ENCODE measurements around the gene STX17.

DNA sequence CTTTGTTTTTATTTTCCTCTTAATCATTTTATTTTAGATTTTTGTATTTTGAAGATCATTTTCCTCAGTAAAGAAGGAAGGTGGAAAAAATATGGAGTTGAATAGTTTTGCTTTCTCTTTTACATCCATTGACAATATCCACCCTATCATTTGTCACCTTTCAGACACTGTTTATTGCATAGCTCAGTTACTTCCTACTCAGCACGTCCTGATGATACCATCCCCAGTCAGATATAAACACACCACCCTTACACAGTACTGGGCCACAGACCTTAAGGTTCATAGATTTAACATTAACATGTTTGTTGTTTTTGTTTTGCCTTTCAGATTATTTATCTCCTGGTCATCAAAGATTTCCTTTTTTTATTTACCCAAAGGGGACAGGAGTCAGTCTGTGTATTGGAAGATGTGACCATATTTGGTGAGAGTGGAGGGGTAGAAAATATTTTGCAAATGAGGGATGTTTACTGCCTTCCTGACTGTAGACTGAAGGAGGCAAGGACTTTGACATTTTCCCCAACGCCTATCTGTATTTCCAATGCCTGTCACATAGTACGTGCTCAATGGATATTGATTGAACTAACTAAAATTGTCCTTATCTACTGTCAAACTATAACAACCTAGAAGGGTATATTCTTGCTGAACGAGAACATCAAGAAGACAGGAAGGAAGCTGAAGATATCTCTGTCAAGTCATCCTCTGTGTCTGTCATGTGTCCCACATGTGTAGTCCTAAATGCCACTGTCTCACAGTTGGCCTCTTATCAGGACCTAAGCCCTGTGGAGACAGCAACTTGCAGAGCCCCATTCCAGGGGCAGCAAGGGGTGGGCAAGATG, 15.6 kb downstream of the STX17 start:
- TF ChIP-seq, protein P1, sequence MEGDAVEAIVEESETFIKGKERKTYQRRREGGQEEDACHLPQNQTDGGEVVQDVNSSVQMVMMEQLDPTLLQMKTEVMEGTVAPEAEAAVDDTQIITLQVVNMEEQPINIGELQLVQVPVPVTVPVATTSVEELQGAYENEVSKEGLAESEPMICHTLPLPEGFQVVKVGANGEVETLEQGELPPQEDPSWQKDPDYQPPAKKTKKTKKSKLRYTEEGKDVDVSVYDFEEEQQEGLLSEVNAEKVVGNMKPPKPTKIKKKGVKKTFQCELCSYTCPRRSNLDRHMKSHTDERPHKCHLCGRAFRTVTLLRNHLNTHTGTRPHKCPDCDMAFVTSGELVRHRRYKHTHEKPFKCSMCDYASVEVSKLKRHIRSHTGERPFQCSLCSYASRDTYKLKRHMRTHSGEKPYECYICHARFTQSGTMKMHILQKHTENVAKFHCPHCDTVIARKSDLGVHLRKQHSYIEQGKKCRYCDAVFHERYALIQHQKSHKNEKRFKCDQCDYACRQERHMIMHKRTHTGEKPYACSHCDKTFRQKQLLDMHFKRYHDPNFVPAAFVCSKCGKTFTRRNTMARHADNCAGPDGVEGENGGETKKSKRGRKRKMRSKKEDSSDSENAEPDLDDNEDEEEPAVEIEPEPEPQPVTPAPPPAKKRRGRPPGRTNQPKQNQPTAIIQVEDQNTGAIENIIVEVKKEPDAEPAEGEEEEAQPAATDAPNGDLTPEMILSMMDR (IDR thresholded peaks at IDR 0.05): no peak
- TF ChIP-seq POLR2A (IDR thresholded peaks at IDR 0.05): no peak
